SK-N-SH treated with all-trans-retinoic acid at 6 μM for 48 hours (cell line): ENCODE results near the gene COL15A1.

Source experiments
- ATAC-seq: fragments of 200-7000 bp; cut with Tn5 transposase; 3 replicates; pipeline ENCODE4 v1.9.1; 2020; ENCODE audit warnings: mild to moderate bottlenecking, moderate library complexity
- ARNTL ChIP-seq: fragments of 450-650 bp; formaldehyde crosslinking; IDR thresholded peaks from 2 replicates; pipeline ENCODE4 v1.5.0; 2020; ENCODE audit warnings: low read depth, mild to moderate bottlenecking, moderate library complexity, borderline replicate concordance
- BACH2 ChIP-seq: fragments of 250-450 bp; sonication (Bioruptor Pico); IDR thresholded peaks from 2 replicates; pipeline ENCODE4 v1.9.0; 2021; ENCODE audit warnings: mild to moderate bottlenecking, borderline replicate concordance
- CREB5 ChIP-seq: fragments of 250-450 bp; sonication (Bioruptor Pico); IDR thresholded peaks from 2 replicates; pipeline ENCODE4 v1.5.1; 2020; ENCODE audit warnings: low read depth, mild to moderate bottlenecking, moderate library complexity
- CSDC2 ChIP-seq: fragments of 250-450 bp; sonication (Bioruptor Pico); IDR thresholded peaks from 2 replicates; pipeline ENCODE4 v1.5.0; 2020; ENCODE audit warnings: mild to moderate bottlenecking, moderate library complexity
- CSRNP3 ChIP-seq: fragments of 250-450 bp; sonication (Bioruptor Pico); IDR thresholded peaks from 2 replicates; pipeline ENCODE4 v1.5.1; 2021; ENCODE audit warnings: mild to moderate bottlenecking, moderate library complexity
- ESRRG ChIP-seq: fragments of 250-450 bp; sonication (Bioruptor Pico); IDR thresholded peaks from 2 replicates; pipeline ENCODE4 v1.6.1; 2021; ENCODE audit warnings: mild to moderate bottlenecking
- ISL1 ChIP-seq: fragments of 250-450 bp; sonication (Bioruptor Pico); IDR thresholded peaks from 2 replicates; pipeline ENCODE4 v2.1.2; 2022; ENCODE audit warnings: mild to moderate bottlenecking, moderate library complexity
- OSR1 ChIP-seq: fragments of 250-450 bp; sonication (Bioruptor Pico); IDR thresholded peaks from 2 replicates; pipeline ENCODE4 v1.8.0; 2022; ENCODE audit warnings: moderate library complexity, mild to moderate bottlenecking, inconsistent platforms
- PATZ1 ChIP-seq: fragments of 250-450 bp; sonication (Bioruptor Pico); IDR thresholded peaks from 2 replicates; pipeline ENCODE4 v1.8.0; 2020; ENCODE audit warnings: mild to moderate bottlenecking, moderate library complexity, borderline replicate concordance
- PPARA ChIP-seq: fragments of 250-450 bp; sonication (Bioruptor Pico); IDR thresholded peaks from 2 replicates; pipeline ENCODE4 v1.5.0; 2020; ENCODE audit warnings: mild to moderate bottlenecking, borderline replicate concordance
- RARB ChIP-seq: fragments of 250-450 bp; sonication (Bioruptor Pico); IDR thresholded peaks from 2 replicates; pipeline ENCODE4 v1.8.0; 2021; ENCODE audit warnings: mild to moderate bottlenecking, moderate library complexity
- SNAI2 ChIP-seq: fragments of 250-450 bp; sonication (Bioruptor Pico); IDR thresholded peaks from 2 replicates; pipeline ENCODE4 v1.5.0; 2020; ENCODE audit warnings: mild to moderate bottlenecking, moderate library complexity
- TCF4 ChIP-seq: fragments of 250-450 bp; sonication (Bioruptor Pico); IDR thresholded peaks from 2 replicates; pipeline ENCODE4 v1.8.0; 2021; ENCODE audit warnings: mild to moderate bottlenecking, moderate library complexity, borderline replicate concordance
- TOX ChIP-seq: fragments of 250-450 bp; sonication (Bioruptor Pico); IDR thresholded peaks from 2 replicates; pipeline ENCODE4 v1.8.0; 2021; ENCODE audit warnings: mild to moderate bottlenecking, moderate library complexity, borderline replicate concordance
- TSHZ2 ChIP-seq: fragments of 250-450 bp; sonication (Bioruptor Pico); IDR thresholded peaks from 2 replicates; pipeline ENCODE4 v1.5.0; 2020; ENCODE audit warnings: mild to moderate bottlenecking, moderate library complexity
- ZC3H10 ChIP-seq: fragments of 250-450 bp; sonication (Bioruptor Pico); IDR thresholded peaks from 2 replicates; pipeline ENCODE4 v1.5.1; 2021; ENCODE audit warnings: mild to moderate bottlenecking, moderate library complexity
- ZNF565 ChIP-seq: fragments of 450-650 bp; formaldehyde crosslinking; conservative IDR thresholded peaks from 2 replicates; pipeline ENCODE4 v1.5.0; 2020; ENCODE audit warnings: low read depth, mild to moderate bottlenecking, moderate library complexity
- ZNF70 ChIP-seq: fragments of 450-650 bp; formaldehyde crosslinking; IDR thresholded peaks from 2 replicates; pipeline ENCODE4 v1.5.0; 2020; ENCODE audit warnings: mild to moderate bottlenecking, moderate library complexity
- ZNF8 ChIP-seq: fragments of 450-650 bp; formaldehyde crosslinking; IDR thresholded peaks from 2 replicates; pipeline ENCODE4 v1.5.0; 2020; ENCODE audit warnings: mild to moderate bottlenecking, moderate library complexity

The COL15A1 gene

GRCh38 chr9:99031319-99031718 lies 87.6 kb downstream of the COL15A1 start:
- no peak for TF ChIP-seq TOX (CRISPR knock-in tag)
- TF ChIP-seq SNAI2 (CRISPR knock-in tag): no peak
- TF ChIP-seq ZNF8 (CRISPR knock-in tag): no peak
- TF ChIP-seq CREB5 (CRISPR knock-in tag): no peak
- TF ChIP-seq TSHZ2: no peak
- TF ChIP-seq ISL1 (CRISPR knock-in tag): no peak
- no peak for TF ChIP-seq RARB (CRISPR knock-in tag)
- no peak for TF ChIP-seq ZC3H10 (CRISPR knock-in tag)
- no peak for TF ChIP-seq ESRRG
- TF ChIP-seq PATZ1 (CRISPR knock-in tag): no peak
- no peak for TF ChIP-seq PPARA (CRISPR knock-in tag)
- no peak for TF ChIP-seq TCF4 (CRISPR knock-in tag)
- TF ChIP-seq ZNF70 (CRISPR knock-in tag): no peak
- no peak for TF ChIP-seq OSR1 (CRISPR knock-in tag)
- no peak for TF ChIP-seq CSRNP3 (CRISPR knock-in tag)
- no peak for ATAC-seq

- no peak for TF ChIP-seq CREB5 (CRISPR knock-in tag)
- no peak for TF ChIP-seq ZNF565
- no peak for TF ChIP-seq CSDC2 (CRISPR knock-in tag)
- no peak for TF ChIP-seq TSHZ2
- no peak for TF ChIP-seq PATZ1 (CRISPR knock-in tag)
- no peak for TF ChIP-seq ARNTL (CRISPR knock-in tag)
- TF ChIP-seq BACH2 (CRISPR knock-in tag): no peak
- no peak for TF ChIP-seq ISL1 (CRISPR knock-in tag)
- TF ChIP-seq PPARA (CRISPR knock-in tag): no peak
- no peak for TF ChIP-seq ZNF8 (CRISPR knock-in tag)
- ATAC-seq: no peak
Measured at GRCh38 chr9:99031994-99032393, 88.3 kb downstream of the COL15A1 start.
